Motor neuron (in vitro differentiated cells): ENCODE results near the gene LAMTOR3. TPM values are rescaled to one million over a fixed set of nuclear protein-coding genes. Genes with fewer than 3 reads are reported as not detected.

Experiments
- ATAC-seq, 8 experiments: fragments of 200-7000 bp; cut with Tn5 transposase; replicated peaks in 6 of 8; 2 replicates each; pipeline ENCODE4 v1.8.0; 2021; ENCODE audit warnings: mild to moderate bottlenecking in 8 of 8, moderate library complexity in 8 of 8
- H3K27ac ChIP-seq, 2 donors: fragments of 250-450 bp; sonication (Bioruptor Pico); 2 replicates each; pipeline ENCODE4 v1.9.0; 2021; ENCODE audit warnings: antibody characterized with exemption in 2 of 2, mild to moderate bottlenecking in 2 of 2, moderate library complexity in 1 of 2
- H3K4me1 ChIP-seq, 2 donors: fragments of 250-450 bp; sonication (Bioruptor Pico); replicated peaks in 1 of 2; 2 replicates each; pipeline ENCODE4 v1.6.1; 2021; ENCODE audit warnings: antibody characterized with exemption in 2 of 2, mild to moderate bottlenecking in 2 of 2, moderate library complexity in 1 of 2
- H3K4me3 ChIP-seq, 5 donors: fragments of 250-450 bp; sonication (Bioruptor Pico); 2 replicates each; pipeline ENCODE4 v1.9.0; 2021; ENCODE audit warnings: antibody characterized with exemption in 5 of 5, mild to moderate bottlenecking in 5 of 5, moderate library complexity in 4 of 5
- WGBS, 10 experiments: fragments of 450-650 bp; shearing (Covaris generic); methylation state at CpG; one replicate each; pipeline ENCODE4 v1.0.0; 2022; 5-methylcytosine and 5-hydroxymethylcytosine counted together
- in situ Hi-C, 9 experiments: fragments of 400-800 bp; cut with MboI; loops; one replicate each; pipeline ENCODE4 v1.15.0; 2021; ENCODE audit warnings: low sequenced_read_pairs in 9 of 9, low pct_unique_long_range_greater_than_20kb in 2 of 9; ENCODE audit not compliant: unreplicated experiment in 9 of 9
- total RNA-seq, 8 experiments: library from RNA; unstranded; fragments of 300-600 nt; gene quantifications; 2 replicates each; pipeline versions ENCODE4 v1.2.3 to v1.2.4, GENCODE V29; 2022

The LAMTOR3 gene
- total RNA-seq, 8 experiments from 2014 or later: 27.7 to 66.8 (median 41.4) TPM

DNA sequence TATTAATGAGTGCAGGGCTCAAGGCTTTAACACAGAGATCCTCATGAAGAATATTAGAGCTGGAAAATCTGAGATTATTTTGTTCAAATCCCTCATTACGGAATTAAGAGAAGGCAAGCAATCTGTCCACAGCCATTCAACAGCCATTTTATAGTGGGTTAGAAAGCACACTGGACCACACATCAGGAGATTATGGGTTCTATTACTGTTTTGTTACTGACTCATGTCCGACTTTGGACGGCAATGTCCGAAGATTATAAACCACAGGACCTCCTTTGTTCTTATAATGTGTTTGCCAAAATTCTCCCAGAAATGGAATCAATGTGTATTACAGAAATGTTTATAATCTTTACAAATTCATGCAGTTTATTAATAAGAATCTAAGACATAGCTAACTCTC is 8.1 kb downstream of the LAMTOR3 start:
- Histone ChIP-seq H3K4me1 (peaks cover 0 to 4% of the 10 kb centered on the region in 2 donors), H3K27ac (no peak overlapping the region), H3K4me3 (no peak overlapping the region)
- 53 to 100% (median 95%) methylated on average over 2 to 4 of the region's 4 CpGs for WGBS, 10 experiments
- no peak for ATAC-seq
- in situ Hi-C loops: no loop called here

DNA sequence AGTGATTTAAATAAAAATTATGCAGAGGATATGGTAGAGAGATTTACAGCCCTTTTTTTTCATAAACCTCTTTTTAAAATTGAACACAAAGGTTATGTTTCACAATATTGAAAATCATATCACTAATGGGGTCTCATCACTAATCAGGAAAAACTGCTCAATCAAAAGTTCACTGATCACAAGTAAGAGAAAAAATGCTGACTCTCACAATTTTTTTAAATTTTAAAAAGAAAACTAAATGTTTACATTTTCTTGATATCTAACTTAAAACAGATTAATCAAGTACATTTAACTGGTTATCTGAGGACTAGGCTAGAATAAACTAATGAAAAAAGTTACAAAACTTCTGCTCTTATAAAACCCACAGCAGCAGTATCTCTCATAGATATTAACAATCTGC is 8.5 kb downstream of the LAMTOR3 start:
- in situ Hi-C loops: no loop called here
- no peak for ATAC-seq
- no peak overlapping the region for H3K27ac ChIP-seq
- H3K4me1 ChIP-seq: peaks cover 0 to under 1% of the 10 kb centered on the region in 2 donors
- H3K4me3 ChIP-seq: no peak overlapping the region

DNA sequence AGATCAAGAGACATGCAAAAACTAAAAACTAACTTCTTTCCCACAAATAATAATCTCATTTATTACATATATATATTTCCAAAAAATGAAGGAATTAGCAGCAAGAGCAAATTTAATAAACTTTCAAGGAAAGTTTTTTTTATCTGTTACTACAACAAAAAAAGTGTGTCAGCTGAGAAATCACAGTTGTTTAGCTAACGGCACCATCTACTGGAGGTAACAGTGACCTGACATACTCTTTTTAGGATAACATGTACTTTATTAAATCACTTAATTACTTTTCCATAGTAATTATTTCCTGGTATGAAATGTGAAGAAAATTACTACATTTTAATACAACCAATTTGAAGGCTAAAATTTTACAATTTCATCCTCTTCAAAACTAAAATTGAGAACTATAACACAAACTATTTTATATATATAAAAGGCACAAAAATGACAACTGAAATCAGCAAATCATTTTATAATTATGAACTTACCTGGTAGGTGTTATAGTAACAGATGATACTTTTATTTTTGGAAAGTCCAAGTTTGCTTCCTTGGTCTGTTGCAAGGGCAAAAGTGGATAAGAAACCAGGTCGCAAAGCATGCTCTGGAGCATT is 9.1 kb downstream of the LAMTOR3 start:
- WGBS, 10 experiments: 52 to 100% (median 100%) methylated on average over 1 to 2 of the region's 2 CpGs; no CpG with 5 or more reads in 1 of the 10 experiments
- Histone ChIP-seq H3K27ac (no peak overlapping the region), H3K4me3 (no peak overlapping the region), H3K4me1 (no peaks in the 10 kb centered on the region)
- ATAC-seq: no peak
- in situ Hi-C loops: no loop called here

DNA sequence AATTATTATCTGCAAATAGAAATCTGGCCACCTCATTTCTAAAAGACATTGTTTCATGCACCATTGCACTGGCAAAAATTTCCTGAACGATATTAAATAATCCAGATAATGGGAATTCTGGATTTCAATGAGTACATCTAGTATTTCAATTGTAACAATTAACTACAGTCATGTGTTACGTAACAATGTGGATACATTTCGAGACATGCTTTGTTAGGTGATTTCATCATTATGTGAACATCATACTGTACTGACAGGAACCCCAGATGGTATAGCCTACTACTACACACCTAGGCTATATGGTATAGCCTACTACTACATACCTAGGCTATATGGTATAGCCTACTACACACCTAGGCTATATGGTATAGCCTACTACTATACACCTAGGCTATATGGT is 14.8 kb downstream of the LAMTOR3 start:
- no peaks in the 10 kb centered on the region for H3K4me1 ChIP-seq
- no peak overlapping the region for H3K4me3 ChIP-seq
- H3K27ac ChIP-seq: no peak overlapping the region
- ATAC-seq: no peak
- 92 to 100% (median 98%) methylated on average over 1 to 3 of the region's 3 CpGs; no CpG with 5 or more reads in 2 of the 10 experiments for WGBS, 10 experiments
- in situ Hi-C loops: no loop called here

DNA sequence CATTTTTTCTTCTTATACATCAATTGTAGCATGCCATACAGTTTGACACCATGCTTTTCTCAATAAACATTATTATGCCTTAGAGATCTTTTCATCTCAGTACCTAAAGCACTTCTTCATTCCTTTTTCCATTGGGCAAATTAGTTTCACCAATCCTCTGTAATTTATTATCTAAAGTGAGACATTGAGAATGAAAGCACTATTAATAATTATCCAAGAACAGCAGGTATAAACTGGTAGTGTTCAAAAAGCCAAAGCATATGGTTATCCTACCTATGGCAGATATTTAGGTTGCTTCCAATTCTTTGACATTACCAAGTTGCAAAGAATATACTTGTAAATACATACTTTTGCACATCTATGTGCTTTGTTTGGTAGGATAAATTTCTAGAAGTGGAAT is 15.6 kb downstream of the LAMTOR3 start:
- H3K4me1 ChIP-seq: no peaks in the 10 kb centered on the region
- in situ Hi-C loops: no loop called here
- H3K4me3 ChIP-seq: no peak overlapping the region
- H3K27ac ChIP-seq: no peak overlapping the region
- no peak for ATAC-seq

DNA sequence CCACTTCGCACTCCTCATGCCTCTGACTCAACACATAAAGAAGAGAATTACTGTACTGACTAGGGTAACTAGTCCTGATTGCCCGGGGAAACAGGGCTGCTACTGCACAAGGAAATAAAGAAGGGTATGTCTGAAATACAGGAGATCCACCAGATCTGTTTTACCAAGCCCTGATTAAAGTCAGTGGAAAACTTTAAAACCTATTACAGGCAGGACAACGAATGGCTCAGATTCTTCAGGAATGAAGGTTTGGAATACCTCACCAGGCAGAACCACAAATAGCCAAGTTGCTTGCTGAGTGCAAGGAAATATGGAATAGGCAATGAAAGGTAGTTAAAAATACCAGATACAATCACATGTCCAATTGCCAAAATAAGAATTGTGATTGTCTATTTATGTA is 17.3 kb downstream of the LAMTOR3 start:
- Histone ChIP-seq H3K27ac (no peak overlapping the region), H3K4me1 (no peaks in the 10 kb centered on the region), H3K4me3 (no peak overlapping the region)
- in situ Hi-C loops: no loop called here
- ATAC-seq: no peak
- 77 to 100% (median 94%) methylated on average over 1 to 3 of the region's 3 CpGs; no CpG with 5 or more reads in 2 of the 10 experiments for WGBS, 10 experiments

DNA sequence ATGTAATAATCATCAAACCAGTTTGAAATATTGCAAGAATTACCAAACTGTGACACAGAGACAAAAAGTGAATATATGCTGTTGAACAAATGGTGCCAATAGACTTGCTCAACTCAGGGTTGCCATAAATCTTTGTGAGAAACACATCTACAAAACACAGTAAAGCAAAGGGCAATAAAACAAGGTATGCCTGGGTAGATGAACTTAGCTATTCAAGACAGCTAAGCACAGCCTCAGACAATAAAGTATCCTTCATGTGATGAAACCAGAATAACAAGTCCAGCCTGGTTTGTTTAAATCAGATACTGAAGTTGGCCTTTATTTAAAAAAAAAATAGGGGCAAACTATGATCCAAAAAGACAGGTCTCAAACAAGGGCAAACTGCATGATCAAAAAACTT is 19.2 kb downstream of the LAMTOR3 start:
- ATAC-seq: no peak
- no peak overlapping the region for H3K4me3 ChIP-seq
- H3K4me1 ChIP-seq: no peaks in the 10 kb centered on the region
- no peak overlapping the region for H3K27ac ChIP-seq
- in situ Hi-C loops: no loop called here

DNA sequence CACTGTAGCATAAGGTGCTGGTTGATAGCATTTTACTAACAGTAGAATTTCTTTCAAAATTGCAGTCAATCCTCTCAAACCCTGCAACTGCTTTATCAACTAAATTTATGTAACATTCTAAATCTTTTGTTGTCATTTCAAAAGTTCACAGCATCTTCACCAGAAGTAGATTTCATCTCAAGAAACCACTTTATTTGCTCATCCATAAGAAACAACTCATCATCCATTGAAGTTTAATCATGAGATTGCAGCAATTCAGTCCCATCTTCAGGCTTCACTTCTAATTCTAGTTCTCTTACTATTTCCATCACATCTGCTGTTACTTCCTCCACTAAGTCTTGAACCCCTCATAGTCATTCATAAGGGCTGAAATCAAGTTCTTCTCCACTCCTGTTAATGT is 21.7 kb downstream of the LAMTOR3 start:
- no peak for ATAC-seq
- in situ Hi-C loops: no loop called here

DNA sequence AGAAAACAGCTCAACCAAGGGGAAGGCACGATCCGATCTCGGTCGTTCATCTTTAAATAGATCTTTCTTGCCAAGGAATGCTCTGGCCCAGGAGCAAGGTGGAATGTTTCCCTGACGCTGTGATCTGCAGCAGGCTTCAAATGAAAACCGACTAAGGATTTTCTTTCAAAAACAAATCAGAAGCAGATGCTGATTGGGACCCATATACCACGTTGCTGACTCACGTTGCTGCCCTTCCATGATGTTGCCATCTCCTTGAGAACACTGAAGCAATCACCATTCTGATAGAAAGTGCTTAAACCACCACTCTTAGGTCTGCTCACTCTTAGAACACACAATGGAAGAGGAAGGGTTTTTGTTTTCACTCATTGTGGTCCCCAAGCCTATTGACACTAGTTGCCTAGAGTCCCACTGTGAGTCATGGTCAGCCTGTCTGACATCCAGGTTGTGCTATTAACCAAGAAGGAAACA is 26.1 kb downstream of the LAMTOR3 start:
- no peaks in the 10 kb centered on the region for H3K4me1 ChIP-seq
- H3K27ac ChIP-seq: no peak overlapping the region
- in situ Hi-C loops: no loop called here
- peak in 7 of 8 experiments; percentile 62 to 95 (median 76) for ATAC-seq
- WGBS, 10 experiments: 0 to 72% (median 30%) methylated on average over 2 to 8 of the region's 8 CpGs; no CpG with 5 or more reads in 2 of the 10 experiments
- H3K4me3 ChIP-seq: no peak overlapping the region

More for the DNA sequence above, 21.7 kb downstream of the LAMTOR3 start:
- H3K27ac ChIP-seq: no peak overlapping the region
- H3K4me1 ChIP-seq: no peaks in the 10 kb centered on the region
- H3K4me3 ChIP-seq: no peak overlapping the region

DNA sequence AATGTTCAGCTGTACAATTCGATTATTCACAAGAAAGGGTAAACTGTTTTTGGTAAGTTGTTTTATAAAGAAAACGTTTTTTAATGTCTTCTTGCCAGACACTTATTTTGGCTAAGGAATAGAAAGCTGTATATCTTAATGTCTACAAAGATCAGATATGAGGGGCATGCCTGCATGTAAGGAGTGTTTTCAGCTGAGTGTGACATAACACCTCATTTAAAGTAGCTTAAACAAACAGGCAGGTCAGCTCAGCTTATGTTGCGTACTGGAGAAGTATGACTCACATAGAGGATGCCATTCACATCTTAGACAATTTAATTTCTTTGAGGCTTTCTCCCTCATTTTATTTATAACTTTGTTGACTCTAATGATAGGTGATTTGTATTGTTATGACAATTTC is 30.4 kb downstream of the LAMTOR3 start:
- no peaks in the 10 kb centered on the region for H3K4me1 ChIP-seq
- ATAC-seq: peak in 2 of 8 experiments; percentile 30 to 71
- H3K27ac ChIP-seq: no peak overlapping the region
- in situ Hi-C loops: no loop called here
- WGBS, 10 experiments: 0 to 67% (median 20%) methylated on average over 1 to 3 of the region's 3 CpGs; no CpG with 5 or more reads in 1 of the 10 experiments
- H3K4me3 ChIP-seq: no peak overlapping the region

DNA sequence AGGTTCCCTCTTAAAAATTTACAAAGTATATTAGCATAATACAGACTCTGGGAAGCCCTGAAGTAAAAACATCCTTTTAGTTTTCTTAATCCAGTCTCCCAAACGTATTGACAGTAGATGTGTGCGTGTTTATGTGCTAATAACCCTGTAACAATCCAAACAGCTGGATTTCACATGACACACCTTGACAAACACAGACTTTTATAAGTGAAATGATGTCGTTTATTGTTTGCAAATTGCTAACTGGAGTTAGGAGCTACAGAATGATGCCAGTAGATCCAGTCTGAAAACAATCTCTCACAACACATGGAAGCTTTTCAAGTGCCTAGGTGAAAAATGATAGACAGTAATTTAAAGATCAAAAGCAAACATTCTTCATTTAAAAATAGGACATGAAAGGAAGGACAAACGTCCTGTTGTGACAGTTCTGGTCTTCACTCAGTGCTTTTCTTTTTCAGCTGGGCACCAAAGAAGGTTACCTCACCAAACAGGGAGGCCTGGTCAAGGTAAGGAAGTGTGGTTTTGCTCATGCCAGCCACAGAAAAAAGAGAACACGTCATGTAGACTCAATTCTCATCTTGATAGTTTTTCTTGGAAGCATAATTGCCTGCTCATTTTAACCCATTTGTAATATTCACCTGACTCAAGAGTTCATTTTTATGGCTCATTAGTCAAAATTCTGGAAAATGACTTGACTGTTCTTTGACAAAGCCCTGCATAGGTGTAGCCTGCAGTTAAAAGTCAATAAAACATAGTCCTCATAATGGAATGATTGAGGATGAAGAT is 32.9 kb downstream of the LAMTOR3 start:
- 0 to 88% (median 52%) methylated on average over 1 to 4 of the region's 5 CpGs for WGBS, 10 experiments
- no peak for ATAC-seq
- no peaks in the 10 kb centered on the region for H3K4me1 ChIP-seq
- H3K4me3 ChIP-seq: no peak overlapping the region
- in situ Hi-C loops: no loop called here
- no peak overlapping the region for H3K27ac ChIP-seq

DNA sequence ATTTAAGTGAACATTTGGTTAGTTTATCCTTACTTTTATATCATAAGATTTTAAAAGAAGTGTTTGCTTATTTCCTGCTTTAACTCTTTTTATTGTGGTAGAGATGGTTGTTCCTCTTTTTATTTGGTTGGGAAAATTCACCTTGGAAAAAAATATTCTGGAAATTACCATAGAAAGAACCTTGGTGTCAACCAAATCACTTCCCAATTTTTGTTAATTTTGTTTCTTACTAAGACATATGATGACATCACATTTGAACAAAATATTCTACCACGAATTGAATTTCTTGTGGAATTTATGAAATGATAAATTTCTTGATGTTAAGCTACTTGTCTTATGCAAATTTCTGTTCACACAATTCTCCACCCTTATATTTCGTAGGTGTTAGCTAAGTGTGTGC is 33.7 kb downstream of the LAMTOR3 start:
- H3K27ac ChIP-seq: no peak overlapping the region
- ATAC-seq: no peak
- 9 to 100% (median 50%) methylated on average over 1 to 2 of the region's 2 CpGs; no CpG with 5 or more reads in 1 of the 10 experiments for WGBS, 10 experiments
- in situ Hi-C loops: no loop called here
- no peak overlapping the region for H3K4me3 ChIP-seq
- H3K4me1 ChIP-seq: no peaks in the 10 kb centered on the region

DNA sequence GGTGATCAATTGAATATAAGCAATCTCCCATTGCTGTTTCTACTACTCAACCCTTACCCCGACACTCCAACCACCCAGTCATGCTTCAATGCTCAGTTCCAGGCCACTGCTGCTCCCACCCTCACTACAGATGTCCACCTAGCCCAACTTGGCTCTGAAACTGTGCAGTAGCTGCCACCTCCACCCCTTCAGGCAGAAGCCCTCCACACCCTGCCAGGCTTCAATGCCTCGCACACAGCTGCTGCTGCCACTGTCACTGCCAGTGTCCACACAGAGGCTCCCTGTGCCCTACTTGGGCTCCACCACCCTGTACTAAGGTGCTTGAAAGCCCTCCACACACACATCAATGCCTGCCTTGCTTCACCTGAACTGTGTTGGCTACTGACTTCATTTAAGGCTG is 34.6 kb downstream of the LAMTOR3 start:
- no peaks in the 10 kb centered on the region for H3K4me1 ChIP-seq
- H3K27ac ChIP-seq: no peak overlapping the region
- in situ Hi-C loops: no loop called here
- ATAC-seq: no peak
- 33 to 100% (median 100%) methylated on average over 1 of the region's 2 CpGs; no CpG with 5 or more reads in 6 of the 10 experiments for WGBS, 10 experiments
- H3K4me3 ChIP-seq: no peak overlapping the region

DNA sequence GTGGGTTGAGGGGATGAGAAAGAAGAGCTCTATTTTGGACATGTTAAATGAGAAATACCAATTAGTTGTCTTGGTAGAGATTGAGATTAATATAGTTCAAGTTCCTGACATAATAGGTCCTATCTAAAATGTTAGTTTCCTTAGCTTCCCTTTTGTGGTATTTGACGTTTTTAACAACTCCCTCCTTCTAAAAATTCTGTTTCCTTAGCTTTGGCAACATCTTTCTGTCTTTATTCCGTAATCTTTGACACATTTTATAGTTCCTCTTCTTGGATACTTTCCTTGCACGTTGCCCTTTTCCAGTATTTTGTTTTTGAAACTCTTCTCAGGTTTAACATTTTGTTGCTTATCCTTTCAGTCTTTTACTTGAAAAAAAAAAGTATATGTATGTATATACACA is 36.9 kb downstream of the LAMTOR3 start:
- Histone ChIP-seq H3K4me3 (no peak overlapping the region), H3K4me1 (no peaks in the 10 kb centered on the region), H3K27ac (no peak overlapping the region)
- 0 to 77% (median 57%) methylated on average over 2 to 3 of the region's 3 CpGs for WGBS, 10 experiments
- in situ Hi-C loops: no loop called here
- no peak for ATAC-seq
